ENCODE measurements around the gene PIGU. TPM values are rescaled to one million over a fixed set of nuclear protein-coding genes. Genes with fewer than 3 reads are reported as not detected.
A peak's percentile ranks its signal among the peaks of the same experiment; 100 is the strongest.

The PIGU gene
- total and polyA plus RNA-seq, 8 donors, result 4.1 to 20.4 (median 7.9) TPM

DNA sequence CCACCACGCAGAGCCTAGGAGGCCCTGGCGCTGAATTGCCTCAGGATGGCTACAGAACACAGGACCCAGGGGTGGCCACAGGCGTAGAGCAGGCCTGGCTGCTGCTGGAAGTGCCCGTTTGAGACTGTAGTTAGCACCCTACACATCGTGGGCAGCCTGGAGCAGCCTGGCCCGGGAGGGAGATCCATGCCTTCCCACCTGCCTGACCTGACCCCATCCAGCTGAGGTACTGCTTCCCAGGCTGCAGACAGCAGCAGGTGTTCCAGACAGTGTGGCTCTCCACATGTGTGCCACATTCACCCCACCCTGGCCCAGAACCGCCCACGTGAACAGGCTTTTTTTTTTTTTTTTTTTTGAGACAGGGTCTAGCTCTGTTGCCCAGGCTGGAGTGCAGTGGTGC lies 139.2 kb downstream of the PIGU start:
- Histone ChIP-seq H3K36me3 (peaks cover 3 to 61% (median 14%) of the 10 kb centered on the region in 3 donors), H3K4me1 (no peaks in the 10 kb centered on the region), H3K27ac (no peak overlapping the region), H3K27me3 (no peaks in the 10 kb centered on the region), H3K4me3 (no peak overlapping the region), H3K9me3 (no peaks in the 10 kb centered on the region)
- DNase-seq (peak in 1 of 6 donors; percentile 34), ATAC-seq (peak in 1 of 4 donors; percentile 8), FAIRE-seq (no peak)
- 86 to 87% methylated on average over 7 to 8 of the region's 8 CpGs for WGBS, 2 donors
- intact Hi-C loops (cut with DNase I), result loop anchor here in 1 of 3 donors (10.0 kb wide), 1 partner anchor 227 kb away; no protein-coding TSS in a partner anchor
- TF ChIP-seq, protein P1, sequence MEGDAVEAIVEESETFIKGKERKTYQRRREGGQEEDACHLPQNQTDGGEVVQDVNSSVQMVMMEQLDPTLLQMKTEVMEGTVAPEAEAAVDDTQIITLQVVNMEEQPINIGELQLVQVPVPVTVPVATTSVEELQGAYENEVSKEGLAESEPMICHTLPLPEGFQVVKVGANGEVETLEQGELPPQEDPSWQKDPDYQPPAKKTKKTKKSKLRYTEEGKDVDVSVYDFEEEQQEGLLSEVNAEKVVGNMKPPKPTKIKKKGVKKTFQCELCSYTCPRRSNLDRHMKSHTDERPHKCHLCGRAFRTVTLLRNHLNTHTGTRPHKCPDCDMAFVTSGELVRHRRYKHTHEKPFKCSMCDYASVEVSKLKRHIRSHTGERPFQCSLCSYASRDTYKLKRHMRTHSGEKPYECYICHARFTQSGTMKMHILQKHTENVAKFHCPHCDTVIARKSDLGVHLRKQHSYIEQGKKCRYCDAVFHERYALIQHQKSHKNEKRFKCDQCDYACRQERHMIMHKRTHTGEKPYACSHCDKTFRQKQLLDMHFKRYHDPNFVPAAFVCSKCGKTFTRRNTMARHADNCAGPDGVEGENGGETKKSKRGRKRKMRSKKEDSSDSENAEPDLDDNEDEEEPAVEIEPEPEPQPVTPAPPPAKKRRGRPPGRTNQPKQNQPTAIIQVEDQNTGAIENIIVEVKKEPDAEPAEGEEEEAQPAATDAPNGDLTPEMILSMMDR (IDR thresholded peaks at IDR 0.05), result no peak

DNA sequence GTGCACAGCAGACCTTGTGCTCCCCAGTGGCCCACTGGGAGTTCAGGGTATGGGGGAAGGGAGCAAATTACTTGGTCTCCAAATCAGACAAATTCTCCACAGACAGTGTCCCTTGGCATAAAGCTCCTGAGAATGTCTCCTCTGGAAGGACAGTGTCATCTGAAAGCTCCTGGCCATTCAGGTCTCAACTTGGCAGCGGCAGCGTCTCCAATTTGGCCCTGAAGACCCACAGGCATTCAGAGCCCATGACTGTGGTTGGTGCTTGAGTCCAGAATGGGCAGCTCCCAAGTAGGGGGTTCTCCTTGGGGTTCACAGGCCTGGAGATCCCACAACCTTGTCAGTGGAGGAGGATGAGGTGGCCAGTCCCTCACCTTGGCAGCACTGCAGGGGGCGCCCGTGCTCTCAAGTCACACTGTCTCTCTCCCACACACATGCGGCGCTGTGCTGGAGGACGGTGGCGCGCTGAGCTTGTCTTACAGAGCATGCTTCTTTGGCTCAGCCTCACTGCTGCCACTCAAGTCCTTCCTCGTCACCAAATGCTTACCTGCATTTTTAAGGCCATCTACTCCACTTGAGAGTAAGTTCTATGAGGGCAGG lies 140.0 kb downstream of the PIGU start:
- H3K27me3 ChIP-seq, result no peaks in the 10 kb centered on the region
- DNase-seq (peak in 5 of 6 donors; percentile 45 to 81 (median 57)), ATAC-seq (peak in 3 of 4 donors; percentile 68 to 88 (median 75)), FAIRE-seq (no peak)
- TF ChIP-seq, protein P1 (IDR thresholded peaks at IDR 0.05), result peak in 2 of 4 donors; percentile 14 to 40
- H3K36me3 ChIP-seq, result peaks cover 3 to 57% (median 14%) of the 10 kb centered on the region in 3 donors
- no peaks in the 10 kb centered on the region for H3K9me3 ChIP-seq
- H3K27ac ChIP-seq, result no peak overlapping the region
- no peaks in the 10 kb centered on the region for H3K4me1 ChIP-seq
- intact Hi-C loops (cut with DNase I), result loop anchor here in 1 of 3 donors (10.0 kb wide), 1 partner anchor 228 kb away; no protein-coding TSS in a partner anchor
- WGBS, 2 donors, result 53 to 58% methylated on average over 10 of the region's 10 CpGs
- H3K4me3 ChIP-seq, result no peak overlapping the region

DNA sequence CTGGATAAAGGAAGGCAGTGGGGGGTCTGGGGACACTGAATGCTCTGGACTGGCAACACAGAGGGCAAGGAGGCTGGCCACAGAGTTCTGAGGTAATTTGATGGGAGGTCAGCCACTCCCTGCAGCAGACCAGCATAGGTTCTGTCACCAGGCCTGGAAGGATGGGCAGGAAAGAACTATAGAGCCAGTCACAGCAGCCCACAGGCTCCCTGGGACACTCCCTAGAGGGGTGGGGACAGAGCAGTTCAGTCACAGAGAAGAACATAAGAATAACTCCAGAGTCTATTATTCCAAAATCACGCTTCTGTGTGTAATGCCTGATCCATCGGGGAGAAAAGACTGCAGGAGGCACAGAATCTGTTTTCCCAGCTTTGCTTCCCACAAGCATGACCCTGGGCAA lies 141.0 kb downstream of the PIGU start:
- TF ChIP-seq, protein P1 (IDR thresholded peaks at IDR 0.05), result no peak
- H3K27ac ChIP-seq, result no peak overlapping the region
- no peak overlapping the region for H3K4me3 ChIP-seq
- DNase-seq (no peak), FAIRE-seq (no peak), ATAC-seq (no peak)
- peaks cover 3 to 46% (median 14%) of the 10 kb centered on the region in 3 donors for H3K36me3 ChIP-seq
- intact Hi-C loops (cut with DNase I), result loop anchor here in 1 of 3 donors (10.0 kb wide), 1 partner anchor 229 kb away; no protein-coding TSS in a partner anchor
- no peaks in the 10 kb centered on the region for H3K27me3 ChIP-seq
- H3K9me3 ChIP-seq, result no peaks in the 10 kb centered on the region
- WGBS, 2 donors, result 91 to 93% methylated on average over 2 of the region's 2 CpGs
- no peaks in the 10 kb centered on the region for H3K4me1 ChIP-seq

DNA sequence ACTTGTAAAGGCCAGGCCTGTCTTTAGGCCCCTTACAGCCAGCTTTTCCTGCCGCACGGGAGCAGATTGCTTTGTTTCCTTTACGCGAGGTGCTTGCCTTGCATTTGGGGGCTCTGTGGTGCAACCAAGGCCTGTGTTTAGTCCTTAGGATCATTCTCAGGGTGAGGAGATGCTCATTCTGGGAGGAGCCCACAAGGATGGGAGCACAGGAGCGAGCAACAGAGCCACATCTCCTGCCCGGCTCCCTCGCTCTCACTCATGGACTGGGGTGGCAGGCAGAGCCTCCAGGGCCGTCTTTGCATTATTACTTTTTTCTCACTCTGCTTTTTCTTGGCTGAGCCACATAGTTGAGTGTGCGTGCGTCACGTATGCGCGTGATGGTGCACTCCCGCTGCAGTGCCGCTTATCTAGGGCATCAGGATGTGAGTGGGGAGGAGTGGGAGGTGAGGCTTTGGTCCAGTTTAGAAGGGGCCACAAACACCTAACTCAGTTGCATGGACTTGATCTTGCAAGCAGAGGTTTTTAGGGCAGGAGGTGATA lies 141.5 kb downstream of the PIGU start:
- intact Hi-C loops (cut with DNase I), result loop anchor here in 1 of 3 donors (10.0 kb wide), 1 partner anchor 229 kb away; no protein-coding TSS in a partner anchor
- DNase-seq (peak in 1 of 6 donors; percentile 39), ATAC-seq (no peak), FAIRE-seq (no peak)
- Histone ChIP-seq H3K4me3 (no peak overlapping the region), H3K9me3 (no peaks in the 10 kb centered on the region), H3K27me3 (no peaks in the 10 kb centered on the region), H3K27ac (no peak overlapping the region), H3K36me3 (peaks cover 3 to 41% (median 14%) of the 10 kb centered on the region in 3 donors), H3K4me1 (no peaks in the 10 kb centered on the region)
- WGBS, 2 donors, result 93 to 97% methylated on average over 15 of the region's 15 CpGs
- TF ChIP-seq, protein P1 (IDR thresholded peaks at IDR 0.05), result no peak

Data from pancreas (tissue), 10 donors.